GM23338 (cell line): ENCODE measurements around the gene KBTBD12. TPM values are rescaled to one million over a fixed set of nuclear protein-coding genes. Genes with fewer than 3 reads are reported as not detected.

ENCODE experiments used
- ATAC-seq: fragments of 200-7000 bp; cut with Tn5 transposase; 3 replicates; pipeline ENCODE4 v1.9.1; 2020
- DNase-seq: peaks from one replicate; pipeline ENCODE4 v3.0.0-alpha.2; 2015; ENCODE audit warnings: low spot score
- H2AFZ ChIP-seq: fragments of 200-600 bp; sonication (generic); 2 replicates; pipeline ENCODE4 v1.8.0; 2016; ENCODE audit warnings: antibody characterized with exemption, mild to moderate bottlenecking, moderate library complexity
- H3F3A ChIP-seq: fragments of 200-600 bp; sonication (generic); replicated peaks from 2 replicates; pipeline ENCODE4 v1.8.0; 2017; ENCODE audit warnings: antibody characterized with exemption, mixed run types, low read depth
- H3K27ac ChIP-seq: fragments of 200-600 bp; sonication (generic); 2 replicates; pipeline ENCODE4 v1.6.1; 2016; ENCODE audit warnings: low read depth
- H3K27me3 ChIP-seq: fragments of 200-600 bp; sonication (generic); 2 replicates; pipeline ENCODE4 v1.8.0; 2016; ENCODE audit warnings: mild to moderate bottlenecking, mixed run types, moderate library complexity; ENCODE audit not compliant: insufficient read depth
- H3K36me3 ChIP-seq: fragments of 200-600 bp; sonication (generic); 2 replicates; pipeline ENCODE4 v1.8.0; 2016; ENCODE audit warnings: mild to moderate bottlenecking; ENCODE audit not compliant: insufficient read depth
- H3K4me1 ChIP-seq: fragments of 200-600 bp; sonication (generic); 2 replicates; pipeline ENCODE4 v1.8.0; 2016; ENCODE audit warnings: mild to moderate bottlenecking, moderate library complexity; ENCODE audit not compliant: insufficient read depth
- H3K4me2 ChIP-seq: fragments of 200-600 bp; sonication (generic); 2 replicates; pipeline ENCODE4 v1.7.1; 2017; ENCODE audit warnings: mixed run types
- H3K4me3 ChIP-seq: fragments of 200-600 bp; sonication (generic); 2 replicates; pipeline ENCODE4 v1.6.1; 2016; ENCODE audit warnings: mixed run types
- H3K79me2 ChIP-seq: fragments of 200-600 bp; sonication (generic); replicated peaks from 2 replicates; pipeline ENCODE4 v1.8.0; 2017; ENCODE audit warnings: mild to moderate bottlenecking; ENCODE audit not compliant: insufficient read depth
- H3K9me2 ChIP-seq: fragments of 200-600 bp; sonication (generic); 2 replicates; pipeline ENCODE4 v1.8.0; 2017; ENCODE audit not compliant: insufficient read depth
- H4K20me1 ChIP-seq: fragments of 200-600 bp; sonication (generic); replicated peaks from 2 replicates; pipeline ENCODE4 v1.8.0; 2017; ENCODE audit warnings: mild to moderate bottlenecking; ENCODE audit not compliant: insufficient read depth
- H3K27ac Mint-ChIP-seq: 2 replicates; pipeline ENCODE4 v1.8.0; 2020; ENCODE audit warnings: inconsistent platforms, mild to moderate bottlenecking, moderate library complexity, mixed read lengths
- H3K27me3 Mint-ChIP-seq: 3 replicates; pipeline ENCODE4 v1.8.0; 2022; ENCODE audit warnings: low read depth, mild to moderate bottlenecking, moderate library complexity, mixed read lengths, inconsistent platforms; ENCODE audit not compliant: insufficient read depth, poor library complexity
- H3K36me3 Mint-ChIP-seq: 3 replicates; pipeline ENCODE4 v1.8.0; 2021; ENCODE audit warnings: low read depth, mild to moderate bottlenecking, inconsistent platforms, moderate library complexity, mixed read lengths
- H3K4me1 Mint-ChIP-seq: 3 replicates; pipeline ENCODE4 v1.8.0; 2020; ENCODE audit warnings: mild to moderate bottlenecking, inconsistent platforms, mixed read lengths
- H3K4me3 Mint-ChIP-seq: 3 replicates; pipeline ENCODE4 v1.8.0; 2021; ENCODE audit warnings: moderate library complexity, mild to moderate bottlenecking, inconsistent platforms, mixed read lengths
- H3K9me3 Mint-ChIP-seq: 3 replicates; pipeline ENCODE4 v1.8.0; 2020; ENCODE audit warnings: moderate library complexity, mild to moderate bottlenecking, inconsistent platforms, mixed read lengths
- CREB1 ChIP-seq: fragments of 250-450 bp; sonication (Bioruptor Pico); IDR thresholded peaks from 2 replicates; pipeline ENCODE4 v1.5.0; 2020; ENCODE audit warnings: low read depth, mild to moderate bottlenecking, moderate library complexity
- CTCF ChIP-seq, 2 experiments: fragments of 200-600 bp in 1 of 2; sonication (generic) in 1 of 2; conservative IDR thresholded peaks; 2 replicates each; pipeline versions ENCODE4 v1.5.1 to v1.6.1; 2016 to 2017; ENCODE audit warnings: antibody characterized with exemption in 2 of 2, low read depth in 2 of 2, mild to moderate bottlenecking in 2 of 2, moderate library complexity in 1 of 2
- EZH2 ChIP-seq: fragments of 200-600 bp; sonication (generic); IDR thresholded peaks from one replicate; pipeline ENCODE4 v1.8.0; 2017; ENCODE audit warnings: antibody characterized with exemption, mild to moderate bottlenecking, low read depth; ENCODE audit not compliant: unreplicated experiment
- EZH2phosphoT487 ChIP-seq: fragments of 200-600 bp; sonication (generic); IDR thresholded peaks from one replicate; pipeline ENCODE4 v1.8.1; 2018; ENCODE audit warnings: antibody characterized with exemption; ENCODE audit not compliant: unreplicated experiment
- JUNB ChIP-seq: IDR thresholded peaks from one replicate; pipeline ENCODE4 v1.6.1; 2016; ENCODE audit warnings: antibody characterized with exemption; ENCODE audit not compliant: unreplicated experiment
- NANOG ChIP-seq: IDR thresholded peaks from 2 replicates; pipeline ENCODE4 v1.6.1; 2016; ENCODE audit warnings: antibody characterized with exemption, borderline replicate concordance
- ZNF114 ChIP-seq: fragments of 250-450 bp; sonication (Bioruptor Pico); IDR thresholded peaks from 2 replicates; pipeline ENCODE4 v1.5.0; 2020; ENCODE audit warnings: mild to moderate bottlenecking, moderate library complexity
- ZNF462 ChIP-seq: fragments of 250-450 bp; sonication (Bioruptor Pico); IDR thresholded peaks from 2 replicates; pipeline ENCODE4 v1.5.0; 2020; ENCODE audit warnings: mild to moderate bottlenecking, moderate library complexity
- polyA plus RNA-seq: library from polyadenylated mRNA; unstranded; fragments of >200 nt; fragmentation: Nextera tagmentation; extraction: Ambion mirVana; gene quantifications from 2 replicates; pipeline ENCODE4 v1.2.1, GENCODE V29; 2016
- total RNA-seq: library from RNA; depleted of rRNA; stranded (reverse); fragments of >200 nt; shearing (Covaris generic); gene quantifications from 2 replicates; pipeline ENCODE4 v1.2.3, GENCODE V29; 2014

Gene KBTBD12
- total and polyA plus RNA-seq, 2 experiments from 2014 or later = 0.53 to 0.69 TPM

- TF ChIP-seq ZNF114 (CRISPR knock-in tag) (no peak), ZNF462 (CRISPR knock-in tag) (no peak)
Observed at GRCh38 chr3:127881586-127881985, 33.4 kb upstream of the KBTBD12 start (continued).

- H3K9me3 Mint-ChIP-seq = no peaks in the 10 kb centered on the region; the same call in 1 of the 3 replicates
- no peaks in the 10 kb centered on the region for H3K36me3 Mint-ChIP-seq
- Histone ChIP-seq H3K9me2 (no peaks in the 10 kb centered on the region), H3K79me2 (no peaks in the 10 kb centered on the region), H3K27ac (no peak overlapping the region), H3K36me3 (no peaks in the 10 kb centered on the region), H3K4me1 (no peaks in the 10 kb centered on the region), H3K4me3 (no peak overlapping the region), H3K27me3 (no peaks in the 10 kb centered on the region), H2AFZ (no peak overlapping the region), H4K20me1 (no peaks in the 10 kb centered on the region), H3F3A (no peaks in the 10 kb centered on the region), H3K4me2 (no peak overlapping the region)
- TF ChIP-seq CREB1 (CRISPR knock-in tag) (no peak), ZNF462 (CRISPR knock-in tag) (no peak), EZH2phosphoT487 (no peak), ZNF114 (CRISPR knock-in tag) (no peak), CTCF (conservative IDR thresholded peaks at IDR 0.05; ENCODE audit: low read depth in 2 of 2) (no peak), EZH2 (no peak), NANOG (no peak), JUNB (no peak)
- H3K27me3 Mint-ChIP-seq = no peaks in the 10 kb centered on the region
- no peak overlapping the region for H3K4me3 Mint-ChIP-seq
- ATAC-seq = no peak
- no peak for DNase-seq
- H3K4me1 Mint-ChIP-seq = no peaks in the 10 kb centered on the region
- H3K27ac Mint-ChIP-seq = no peak overlapping the region
Observed at GRCh38 chr3:127884041-127884440, 31.0 kb upstream of the KBTBD12 start.
